Measurements from ENCODE around the gene PSMD9. TPM values are rescaled to one million over a fixed set of nuclear protein-coding genes. Genes with fewer than 3 reads are reported as not detected.

The PSMD9 gene
- total RNA-seq, 1 donor from 2014 or later = 46.2 TPM

DNA sequence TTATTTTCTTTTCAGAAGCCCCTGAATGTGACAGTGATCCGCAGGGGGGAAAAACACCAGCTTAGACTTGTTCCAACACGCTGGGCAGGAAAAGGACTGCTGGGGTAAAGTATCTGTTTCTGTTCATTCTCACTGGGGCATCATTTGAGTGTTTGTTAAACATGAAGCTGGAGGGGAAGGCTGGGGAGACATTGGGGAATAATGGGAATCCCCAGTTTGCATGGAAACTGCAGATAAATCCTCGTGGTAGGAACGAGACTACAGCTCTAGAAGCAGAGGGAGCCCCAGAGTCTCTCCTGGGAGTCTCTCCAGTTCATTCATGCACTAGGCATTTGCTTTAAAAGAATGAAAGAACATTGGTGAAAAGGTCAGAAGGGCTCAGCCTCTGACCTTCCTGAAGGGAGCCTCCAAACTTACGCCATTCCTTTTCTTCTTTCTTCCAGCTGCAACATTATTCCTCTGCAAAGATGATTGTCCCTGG, 27.3 kb downstream of the PSMD9 start:
- Histone ChIP-seq H3K9me3 (no peaks in the 10 kb centered on the region), H3K36me3 (peaks cover 0 to 17% of the 10 kb centered on the region in 2 donors), H3K4me3 (no peak overlapping the region), H3K27ac (no peak overlapping the region), H3K4me1 (peaks cover 5% of the 10 kb centered on the region), H3K27me3 (no peaks in the 10 kb centered on the region)
- DNase-seq (ENCODE audit: extremely low spot score in 2 of 2) = no peak
- no peak for TF ChIP-seq POLR2A (IDR thresholded peaks at IDR 0.05)
- TF ChIP-seq CTCF (IDR thresholded peaks at IDR 0.05) = no peak
- intact Hi-C loops (cut with DNase I) = loop anchor here (10.0 kb wide), 1 partner anchor 109 kb away; the partner anchor contains the start of gene BCL7A

- intact Hi-C loops (cut with DNase I) = loop anchor here (10.0 kb wide), 1 partner anchor 108 kb away; the partner anchor contains the start of gene BCL7A
- Histone ChIP-seq H3K27ac (no peak overlapping the region), H3K36me3 (peaks cover 0 to 17% of the 10 kb centered on the region in 2 donors), H3K9me3 (no peaks in the 10 kb centered on the region), H3K4me1 (peaks cover 5% of the 10 kb centered on the region), H3K4me3 (no peak overlapping the region), H3K27me3 (no peaks in the 10 kb centered on the region)
- TF ChIP-seq CTCF (IDR thresholded peaks at IDR 0.05) = no peak
- DNase-seq (ENCODE audit: extremely low spot score in 2 of 2) = no peak
Observed at GRCh38 chr12:121916719-121917118, 28.1 kb downstream of the PSMD9 start.

- Histone ChIP-seq H3K9me3 (no peaks in the 10 kb centered on the region), H3K27me3 (no peaks in the 10 kb centered on the region), H3K4me1 (peaks cover 5% of the 10 kb centered on the region), H3K36me3 (peaks cover 0 to 12% of the 10 kb centered on the region in 2 donors), H3K4me3 (peak within 1 kb of the TSS; percentile 29 to 37), H3K27ac (peak within 1 kb of the TSS; percentile 54)
- TF ChIP-seq POLR2A (IDR thresholded peaks at IDR 0.05) (no peak), CTCF (IDR thresholded peaks at IDR 0.05) (peak; percentile 54 to 75 (median 66)), POLR2AphosphoS5 (IDR thresholded peaks at IDR 0.05; ENCODE audit: insufficient read depth in 1 of 2, low read depth in 1 of 2) (peak; percentile 59 to 74)
- DNase-seq (ENCODE audit: extremely low spot score in 2 of 2) = no peak
- intact Hi-C loops (cut with DNase I) = loop anchor here (10.0 kb wide), 1 partner anchor 107 kb away; the partner anchor contains the start of gene BCL7A
Observed at GRCh38 chr12:121917950-121918678, 29.5 kb downstream of the PSMD9 start, which contains the start of gene CFAP251. Gene CFAP251, plus strand, starts transcription at chr12:121918592. Its CDS starts 2,714 bp downstream, at chr12:121921306.

- DNase-seq (ENCODE audit: extremely low spot score in 2 of 2) = no peak
- intact Hi-C loops (cut with DNase I) = loop anchor here (10.0 kb wide), 1 partner anchor 106 kb away; the partner anchor contains the start of gene BCL7A
- H3K27me3 ChIP-seq = no peaks in the 10 kb centered on the region
- H3K27ac ChIP-seq = peak overlapping the region; percentile 54
- H3K9me3 ChIP-seq = no peaks in the 10 kb centered on the region
- peaks cover 0 to 12% of the 10 kb centered on the region in 2 donors for H3K36me3 ChIP-seq
- H3K4me1 ChIP-seq = peaks cover 8% of the 10 kb centered on the region
- TF ChIP-seq POLR2AphosphoS5 (IDR thresholded peaks at IDR 0.05; ENCODE audit: insufficient read depth in 1 of 2, low read depth in 1 of 2) (no peak), POLR2A (IDR thresholded peaks at IDR 0.05) (no peak), CTCF (IDR thresholded peaks at IDR 0.05) (no peak)
- H3K4me3 ChIP-seq = peak overlapping the region; percentile 29 to 37
Observed at GRCh38 chr12:121918679-121919038, 30.1 kb downstream of the PSMD9 start.

DNA sequence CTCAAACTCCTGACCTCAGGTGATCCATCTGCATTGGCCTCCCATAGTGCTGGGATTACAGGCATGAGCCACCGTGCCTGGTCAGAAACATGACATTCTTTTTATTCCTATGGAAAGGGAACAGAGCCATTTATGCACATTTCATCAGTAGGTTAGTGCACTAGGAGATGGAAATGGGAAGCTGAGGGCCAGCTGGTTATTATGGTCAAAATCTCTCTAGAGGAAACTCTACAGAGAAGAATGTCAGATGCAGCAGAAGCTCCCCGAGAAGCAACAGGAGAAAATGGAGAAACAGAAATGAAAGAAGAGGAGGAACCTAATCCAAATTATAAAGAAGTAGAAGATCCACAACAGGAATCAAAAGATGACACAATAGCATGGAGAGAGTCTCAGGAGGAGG, 32.5 kb downstream of the PSMD9 start:
- Histone ChIP-seq H3K36me3 (peaks cover 0 to 1% of the 10 kb centered on the region in 2 donors), H3K27me3 (no peaks in the 10 kb centered on the region), H3K9me3 (no peaks in the 10 kb centered on the region), H3K4me3 (no peak overlapping the region), H3K4me1 (peaks cover 21% of the 10 kb centered on the region), H3K27ac (no peak overlapping the region)
- DNase-seq (ENCODE audit: extremely low spot score in 2 of 2) = no peak
- intact Hi-C loops (cut with DNase I) = no loop called here
- TF ChIP-seq POLR2A (IDR thresholded peaks at IDR 0.05) = no peak
- no peak for TF ChIP-seq CTCF (IDR thresholded peaks at IDR 0.05)
- no peak for TF ChIP-seq POLR2AphosphoS5 (IDR thresholded peaks at IDR 0.05; ENCODE audit: insufficient read depth in 1 of 2, low read depth in 1 of 2)

Data from vagina (tissue), 2 donors.